HK-2 (cell line): ENCODE data around the gene CACNA1S.

Source experiments
- DNase-seq: peaks from one replicate; pipeline ENCODE4 v3.0.0-alpha.2; 2018; ENCODE audit not compliant: unreplicated experiment

Gene CACNA1S

DNA sequence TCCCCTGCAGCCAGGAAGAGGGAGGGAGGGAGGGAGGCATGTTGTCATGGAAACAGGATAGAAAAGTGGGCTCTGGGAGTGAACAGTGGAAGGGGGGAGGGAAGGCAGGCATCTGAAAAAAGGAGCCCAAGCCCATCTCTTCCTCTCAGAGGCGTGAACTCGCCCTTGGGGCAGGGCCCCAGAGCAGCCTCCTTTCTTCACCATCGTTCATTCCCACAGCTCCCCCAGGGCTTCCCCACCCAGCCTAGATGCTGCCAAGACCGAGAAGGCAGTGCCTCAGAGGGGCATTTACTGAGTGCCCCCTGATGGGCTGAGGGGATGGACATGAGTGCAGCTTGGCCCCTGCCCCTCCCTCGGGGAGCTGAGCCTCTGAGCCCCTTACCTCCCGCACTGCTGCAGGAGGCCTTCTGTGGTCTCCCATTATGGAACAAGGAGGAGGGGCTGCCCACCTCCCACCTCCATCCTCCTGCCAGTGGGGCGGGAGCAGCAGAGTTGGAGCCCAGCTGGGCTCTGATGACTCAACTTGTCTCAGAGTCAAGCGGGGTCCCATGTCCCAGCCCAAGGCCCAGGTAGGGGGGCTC lies 49.6 kb downstream of the CACNA1S start:
- DNase-seq = no peak

DNA sequence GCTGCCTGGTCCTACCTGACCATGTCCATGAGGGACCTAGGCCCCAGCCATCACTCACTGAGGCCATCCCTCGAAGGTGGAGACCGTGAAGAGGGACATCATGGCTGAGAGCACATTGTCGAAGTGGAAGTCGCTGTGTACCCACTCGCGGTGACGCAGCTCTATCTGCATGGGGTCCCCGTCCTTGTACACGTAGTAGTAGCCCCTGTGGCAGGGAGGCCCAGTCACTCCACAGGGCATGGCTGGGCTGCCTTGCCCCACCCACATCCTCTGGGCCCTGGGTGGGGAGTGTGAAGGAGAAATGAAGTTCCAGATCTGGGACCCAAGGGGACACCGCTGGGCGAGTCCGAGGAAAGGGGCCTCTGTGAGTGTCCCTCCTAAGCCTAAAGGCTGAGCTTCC lies 50.3 kb downstream of the CACNA1S start:
- no peak for DNase-seq

DNA sequence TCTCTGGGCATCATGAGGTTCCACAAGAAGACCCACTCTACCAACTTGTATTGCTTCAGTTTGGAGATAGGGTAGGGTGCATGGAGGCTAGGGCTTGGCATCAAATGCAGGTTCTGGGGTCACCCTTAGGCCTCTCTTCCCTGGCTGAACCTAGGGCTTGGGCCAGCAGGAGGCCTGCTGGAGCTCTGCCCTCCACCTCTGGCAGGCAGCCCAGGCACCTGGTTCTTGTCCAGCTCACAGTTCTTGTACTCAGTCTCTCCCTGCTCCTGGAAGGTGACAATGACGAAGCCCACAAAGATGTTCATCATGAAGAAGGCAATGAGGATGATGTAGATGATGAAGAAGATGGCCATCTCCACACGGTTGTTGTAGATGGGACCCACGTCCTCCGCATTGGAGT lies 51.2 kb downstream of the CACNA1S start:
- DNase-seq = no peak

DNA sequence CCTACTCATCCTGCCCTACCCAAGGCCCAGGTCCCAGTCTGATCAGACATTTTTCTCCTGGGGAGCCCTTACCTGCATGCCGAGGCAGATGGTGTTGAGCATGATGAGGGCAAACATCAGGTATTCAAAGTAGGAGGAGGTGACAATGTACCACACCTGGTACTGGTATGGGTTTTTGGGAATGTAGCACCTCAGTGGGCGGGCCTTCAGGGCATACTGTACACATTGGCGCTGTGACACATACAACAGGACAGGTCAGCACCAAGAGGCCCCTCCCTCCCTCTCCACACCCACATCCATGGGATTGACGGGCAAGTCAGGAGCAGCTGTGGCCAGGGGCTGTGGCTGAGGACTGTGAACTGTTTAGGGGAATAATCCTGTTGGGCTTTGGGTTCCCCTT lies 51.6 kb downstream of the CACNA1S start:
- no peak for DNase-seq

DNA sequence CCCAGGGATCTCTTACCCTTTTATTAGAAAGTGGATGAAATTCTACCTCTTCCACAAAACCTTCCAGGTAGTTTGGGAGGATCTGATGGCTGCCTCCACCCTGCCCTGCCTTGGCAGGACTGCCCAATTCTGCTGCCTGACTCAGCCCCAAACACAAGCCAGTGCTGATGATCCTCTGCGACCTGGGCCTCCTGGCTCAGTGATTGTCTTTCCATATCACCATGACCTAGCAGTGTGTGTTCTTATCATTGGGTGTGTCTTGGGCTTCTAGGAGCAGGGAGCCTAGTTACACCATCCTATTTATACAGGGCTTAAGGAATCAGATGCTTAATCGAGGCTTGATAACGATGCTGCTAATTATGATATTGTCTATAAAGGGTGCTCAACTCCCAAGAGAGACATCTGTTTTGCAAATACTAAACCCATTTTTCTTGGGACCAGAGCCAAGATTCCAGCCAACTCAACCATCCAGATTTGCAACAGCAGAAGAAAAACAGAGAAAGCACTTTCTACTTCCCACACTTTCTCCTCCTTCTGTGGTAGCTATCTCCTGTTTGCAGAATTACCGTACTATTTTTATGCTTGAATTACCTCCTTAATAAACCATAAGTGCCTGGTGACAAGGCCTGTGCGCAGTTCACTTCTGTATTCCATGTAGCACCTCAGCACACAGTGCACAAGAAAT lies 52.2 kb downstream of the CACNA1S start:
- DNase-seq = no peak

DNA sequence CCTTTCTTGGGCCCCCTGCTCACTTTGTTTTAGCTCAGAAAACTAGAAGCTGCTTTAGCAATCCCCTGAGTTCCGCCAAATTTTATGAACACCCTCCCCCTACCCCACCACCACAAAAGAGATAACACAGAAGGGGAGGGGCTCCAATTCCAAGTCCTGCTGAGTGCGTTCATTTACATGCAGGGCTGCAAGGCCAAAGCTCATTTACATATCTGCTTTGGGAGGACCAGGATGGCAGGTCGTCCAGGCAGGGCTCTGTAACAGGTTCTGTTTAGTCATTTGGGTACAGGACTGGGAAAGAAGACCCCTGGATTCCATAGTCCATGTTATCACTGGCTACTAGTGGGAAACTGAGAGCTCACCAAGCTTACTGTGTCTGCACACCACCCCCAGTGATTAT lies 52.8 kb downstream of the CACNA1S start:
- DNase-seq = no peak

DNA sequence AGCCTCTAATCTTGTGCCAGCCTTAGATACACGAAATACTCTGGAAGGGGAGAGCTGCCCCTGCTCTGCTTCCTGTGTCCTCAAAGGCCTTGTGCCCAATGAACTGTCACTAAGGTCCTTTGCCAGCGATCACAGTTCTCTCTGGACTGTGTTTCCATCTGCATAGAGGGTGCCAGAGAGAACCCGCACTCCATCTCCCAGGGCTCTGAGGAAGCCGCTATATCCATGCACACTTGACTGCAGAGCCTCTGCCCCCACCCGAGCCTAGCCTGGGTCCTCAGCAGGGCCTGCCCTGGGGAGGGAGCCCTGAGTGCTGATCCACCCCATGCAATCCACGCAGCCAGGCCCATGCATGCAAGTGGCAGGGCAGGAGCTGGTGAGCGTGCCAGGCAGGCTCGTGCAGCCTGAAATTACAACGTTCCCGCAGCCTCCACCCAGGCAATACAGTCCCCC lies 58.1 kb downstream of the CACNA1S start:
- DNase-seq = no peak

DNA sequence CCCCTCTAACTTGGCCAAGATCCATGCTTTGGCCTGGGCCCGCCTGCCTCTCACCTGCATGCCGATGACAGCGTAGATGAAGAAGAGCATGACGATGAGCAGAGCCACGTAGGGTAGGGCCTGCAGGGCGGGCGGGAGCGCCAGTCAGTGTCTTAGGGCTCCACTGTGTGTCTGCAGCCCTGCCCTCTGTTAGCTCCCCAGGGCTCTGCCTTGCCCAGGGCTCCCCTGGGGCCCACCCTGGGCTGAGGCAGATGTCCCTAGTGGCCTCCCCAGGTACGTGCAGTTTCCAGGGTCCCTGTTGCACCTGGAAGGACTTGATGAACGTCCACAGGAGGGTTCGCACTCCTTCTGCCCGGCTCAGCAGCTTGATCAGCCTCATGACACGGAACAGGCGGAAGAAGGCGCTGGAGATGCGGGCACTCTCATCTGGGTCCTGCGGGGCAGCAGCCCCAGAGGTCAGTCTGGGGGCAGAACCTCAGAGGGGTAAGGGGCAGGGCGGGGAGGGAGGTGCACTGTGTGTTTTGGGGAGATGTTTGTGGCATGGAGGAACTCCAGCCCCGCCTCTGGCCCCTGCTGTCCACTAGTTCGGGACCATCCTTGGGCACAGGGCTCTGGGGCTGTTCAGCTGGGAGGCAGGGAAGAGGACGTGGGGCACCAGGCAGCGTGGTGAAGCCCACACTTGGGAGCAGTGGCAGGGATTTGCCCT lies 58.9 kb downstream of the CACNA1S start:
- no peak for DNase-seq

DNA sequence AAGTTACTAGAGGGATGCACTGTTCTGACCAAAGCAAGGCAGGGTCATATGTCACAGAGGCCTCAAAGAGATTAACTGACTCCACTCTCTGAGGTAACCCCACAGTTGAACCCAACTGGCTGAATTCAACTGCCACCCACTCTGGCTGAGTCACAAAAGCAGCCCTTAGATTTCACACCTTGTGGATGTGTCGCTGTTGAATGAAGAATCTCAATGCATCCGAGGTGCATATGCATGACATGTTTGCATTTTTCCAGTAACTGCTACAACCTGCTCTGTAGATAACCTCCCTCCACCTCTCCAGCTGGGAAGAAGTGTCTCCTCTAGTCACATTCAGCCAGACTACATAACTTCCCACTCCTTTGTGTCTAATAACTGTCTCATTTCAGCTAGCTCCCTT lies 60.8 kb downstream of the CACNA1S start:
- no peak for DNase-seq

DNA sequence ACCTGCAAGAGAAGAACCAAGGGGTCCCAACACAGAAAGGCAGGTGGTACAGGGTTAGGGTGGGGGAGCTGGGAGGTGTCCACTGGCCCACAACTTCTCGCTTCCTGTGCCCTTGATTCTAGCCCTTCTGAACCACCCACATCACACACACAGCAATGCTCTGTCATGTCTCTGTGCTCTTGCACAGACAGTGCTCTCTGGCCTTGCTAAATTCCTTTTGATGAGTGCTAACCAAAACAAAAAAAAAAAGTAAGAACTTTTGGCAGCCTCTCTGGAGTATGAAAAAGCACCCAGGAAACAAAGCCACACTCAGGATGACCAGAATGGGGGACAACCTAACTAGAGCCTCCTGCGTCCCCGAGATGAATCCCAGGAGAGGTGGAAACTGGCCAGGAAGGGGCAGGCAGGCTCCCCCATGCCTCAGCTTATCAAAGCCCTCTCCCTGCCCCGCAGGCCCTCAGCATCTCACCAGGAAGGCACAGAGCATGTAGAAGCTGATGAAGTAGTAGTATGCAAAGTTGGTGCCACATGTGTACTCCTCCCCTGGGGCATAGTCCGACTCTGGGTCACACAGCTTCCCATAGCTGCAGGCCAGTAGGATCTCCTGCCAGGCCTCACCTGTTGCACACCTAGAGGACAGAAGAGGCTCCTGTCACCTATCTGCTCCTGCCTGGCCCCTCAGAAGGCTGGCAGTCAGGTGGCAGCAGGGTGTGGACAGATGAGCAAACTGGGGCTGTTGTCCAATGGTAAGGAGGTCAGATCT lies 61.5 kb downstream of the CACNA1S start:
- no peak for DNase-seq

DNA sequence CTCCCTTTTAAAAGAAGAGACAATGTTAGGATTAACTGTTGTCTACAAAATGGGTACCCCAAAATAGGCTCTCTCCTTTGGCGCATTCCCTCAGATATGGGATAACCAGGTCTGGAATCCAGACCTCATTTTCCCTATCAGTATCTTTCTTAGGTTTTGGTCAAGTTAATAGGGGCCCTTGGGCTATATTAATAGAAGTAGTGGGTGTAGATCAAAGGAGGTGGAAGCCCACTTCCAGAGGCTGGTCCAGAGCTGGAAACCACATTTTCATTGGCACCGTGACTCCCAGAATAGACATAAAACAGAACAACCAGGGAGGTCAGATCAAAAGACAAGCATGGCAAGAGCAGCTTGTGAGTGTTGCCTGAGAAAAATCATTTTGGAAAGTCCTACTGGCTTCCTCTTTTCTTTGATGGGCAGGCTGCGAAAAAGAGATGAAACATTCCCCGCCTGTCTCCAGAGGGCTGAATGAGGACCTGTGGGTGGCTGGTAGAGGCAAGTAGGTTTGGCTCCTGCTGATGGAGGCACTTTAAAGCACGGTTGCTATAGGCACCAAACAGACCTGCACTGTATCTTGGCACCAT lies 62.9 kb downstream of the CACNA1S start:
- no peak for DNase-seq

DNA sequence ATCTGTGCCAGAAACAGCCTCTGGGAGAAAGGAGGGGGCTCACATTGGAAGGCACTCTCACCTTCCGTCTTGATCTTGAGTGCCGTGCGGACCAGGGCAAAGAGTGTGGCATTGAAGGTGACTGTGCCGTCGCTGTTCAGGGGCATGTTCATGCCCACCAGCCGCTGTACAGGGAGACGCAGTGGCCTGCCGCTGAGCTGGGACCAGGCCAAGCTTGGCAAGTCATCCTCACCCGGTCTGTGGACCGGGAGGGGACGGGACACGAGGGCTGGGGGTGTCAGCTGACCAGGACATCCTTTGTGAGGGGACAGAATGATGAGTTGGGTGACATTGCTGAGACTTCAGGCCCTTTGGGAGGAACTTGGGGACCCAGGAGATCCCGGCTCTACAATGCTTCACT lies 63.7 kb downstream of the CACNA1S start:
- DNase-seq = no peak

DNA sequence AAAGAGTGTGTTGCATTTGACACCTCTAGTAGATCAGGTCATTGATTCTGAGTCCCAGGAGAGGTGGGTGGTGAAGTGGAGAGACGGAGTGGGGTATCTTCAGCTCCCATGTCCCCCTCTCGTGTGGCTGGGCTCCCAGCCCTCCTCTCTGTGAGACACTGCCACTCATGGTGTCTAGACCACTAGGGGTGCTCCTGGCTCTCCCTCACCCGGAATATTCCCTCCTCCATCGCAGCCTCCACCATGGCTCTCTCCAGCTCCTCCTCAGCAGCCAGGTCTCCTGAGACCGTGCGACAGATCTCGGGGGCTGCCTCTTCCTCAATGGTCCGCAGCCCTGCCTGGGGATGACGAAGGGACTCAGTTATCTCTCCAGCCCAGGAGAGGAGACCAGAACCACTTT lies 68.1 kb downstream of the CACNA1S start:
- DNase-seq = no peak

DNA sequence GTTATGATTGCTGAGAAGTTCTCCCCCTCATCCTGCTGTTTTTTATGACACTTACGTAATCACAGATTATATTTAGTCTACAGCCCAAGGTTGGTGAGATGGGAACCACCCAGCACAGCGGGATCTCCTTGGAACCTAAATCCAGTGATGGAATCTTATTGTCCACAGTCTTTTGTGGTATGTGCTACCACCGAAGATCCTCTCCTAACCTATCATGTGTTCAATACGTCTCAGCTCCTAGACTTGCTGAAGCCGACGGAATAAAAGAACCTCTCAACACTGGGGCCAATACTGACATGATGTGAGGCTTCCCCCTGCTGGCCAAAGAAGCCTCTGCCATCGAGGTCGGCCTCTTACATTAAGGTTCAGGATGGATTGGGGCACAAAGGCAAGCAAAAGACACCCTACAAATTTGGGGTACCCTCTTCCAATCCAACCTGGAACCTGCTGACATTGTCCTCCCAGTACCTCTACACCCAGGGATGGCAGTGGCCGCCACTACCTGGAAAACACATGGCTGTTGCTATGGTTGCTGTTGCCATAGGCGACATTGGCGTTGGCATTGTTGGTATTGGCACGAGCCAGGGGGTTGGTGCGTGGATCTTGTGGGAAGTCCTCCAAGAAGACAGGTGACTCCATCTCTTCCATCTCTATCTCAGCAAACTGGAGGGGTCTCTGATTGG lies 69.3 kb downstream of the CACNA1S start:
- DNase-seq = peak; percentile 60

DNA sequence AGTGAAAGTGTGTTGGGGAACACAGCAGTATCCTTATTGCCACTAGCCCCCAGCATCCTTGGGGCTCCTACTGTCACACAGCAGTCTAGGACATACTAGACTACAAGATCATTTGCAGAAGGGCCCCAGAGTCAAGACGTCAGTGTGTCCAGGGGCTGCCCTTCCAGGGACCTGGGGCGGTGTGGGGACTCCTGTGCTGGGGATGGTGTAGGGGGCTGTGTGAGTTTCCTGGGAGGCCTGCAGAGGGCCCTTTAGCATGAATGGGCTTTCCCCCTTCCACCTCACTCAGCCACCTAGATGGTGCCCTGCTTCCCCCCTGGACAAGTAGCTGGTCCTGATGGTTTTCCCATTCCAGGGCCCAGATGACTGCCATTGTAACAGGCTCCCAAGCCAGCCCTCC lies 71.2 kb downstream of the CACNA1S start:
- DNase-seq = no peak

DNA sequence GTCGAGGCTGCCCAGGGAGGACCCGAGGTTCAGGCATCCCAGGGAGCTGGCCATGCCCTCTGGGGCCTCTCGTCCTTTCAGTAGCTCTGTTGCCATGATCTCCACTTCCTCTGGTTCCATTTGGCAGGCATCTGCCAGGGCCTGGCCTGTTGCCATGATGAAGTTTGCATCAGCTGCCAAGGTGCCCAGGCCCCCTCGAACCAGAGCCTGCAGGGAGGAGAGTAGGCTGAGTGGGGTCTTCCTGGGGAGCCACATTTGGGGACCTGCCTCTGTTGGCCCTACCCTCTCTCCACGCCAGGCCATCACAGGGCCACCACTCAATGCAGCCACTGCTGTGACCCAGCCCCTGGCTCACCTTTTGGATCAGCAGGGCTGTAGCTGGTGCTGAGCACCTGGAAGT lies 72.3 kb downstream of the CACNA1S start:
- DNase-seq = no peak

DNA sequence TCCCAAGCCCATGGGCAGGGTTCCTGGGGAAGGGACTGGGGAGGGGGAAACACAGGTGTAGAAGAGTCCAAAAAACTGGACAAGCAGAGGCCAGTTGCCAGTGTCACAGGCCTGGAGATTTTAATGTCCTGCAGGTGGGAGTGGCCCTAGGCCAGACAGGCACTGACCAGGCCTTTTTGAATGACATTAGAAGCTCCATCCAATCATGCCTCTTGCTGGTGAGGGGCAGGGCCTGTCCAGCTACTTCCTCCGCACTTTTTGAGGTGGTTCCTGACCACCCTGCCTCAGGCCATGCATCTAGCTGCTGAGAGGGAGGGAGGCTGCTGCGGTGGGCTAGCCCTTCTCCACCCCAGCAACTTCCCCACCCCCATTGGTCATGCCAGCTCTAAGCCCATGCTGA lies 72.8 kb downstream of the CACNA1S start:
- no peak for DNase-seq

DNA sequence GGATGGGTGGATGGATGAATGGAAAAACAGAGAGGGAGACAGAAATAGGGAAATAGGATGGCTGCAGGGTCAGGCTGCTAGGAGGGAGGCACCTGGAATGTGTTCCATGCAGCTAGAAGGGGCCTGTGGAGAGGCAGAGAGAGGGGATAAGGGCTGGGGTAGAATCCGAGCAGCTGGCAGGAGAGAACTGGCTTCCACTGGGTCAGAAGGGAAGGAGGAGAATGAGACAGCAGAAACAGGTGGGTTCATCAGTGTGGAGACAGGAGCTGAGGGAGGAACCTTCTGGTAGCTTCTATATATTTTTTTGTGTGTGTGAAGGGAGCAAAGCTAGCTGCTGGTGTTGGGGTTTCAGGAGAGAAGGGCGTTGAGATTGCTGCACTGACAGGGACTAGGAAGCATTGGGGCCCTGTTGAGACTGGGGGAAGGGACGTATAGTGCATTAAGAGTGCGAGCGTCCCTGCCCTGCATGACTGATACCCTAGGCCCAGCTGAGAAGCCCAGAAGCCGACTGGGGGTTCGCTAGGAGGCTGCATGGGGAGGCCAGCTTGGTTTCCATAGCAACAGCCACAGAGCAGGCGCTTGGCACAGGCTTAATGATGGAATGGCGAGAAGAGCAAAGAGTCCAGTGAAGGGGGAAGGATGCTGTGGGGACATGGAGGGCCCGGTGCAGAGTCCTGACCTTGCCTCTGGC lies 73.9 kb downstream of the CACNA1S start:
- no peak for DNase-seq

DNA sequence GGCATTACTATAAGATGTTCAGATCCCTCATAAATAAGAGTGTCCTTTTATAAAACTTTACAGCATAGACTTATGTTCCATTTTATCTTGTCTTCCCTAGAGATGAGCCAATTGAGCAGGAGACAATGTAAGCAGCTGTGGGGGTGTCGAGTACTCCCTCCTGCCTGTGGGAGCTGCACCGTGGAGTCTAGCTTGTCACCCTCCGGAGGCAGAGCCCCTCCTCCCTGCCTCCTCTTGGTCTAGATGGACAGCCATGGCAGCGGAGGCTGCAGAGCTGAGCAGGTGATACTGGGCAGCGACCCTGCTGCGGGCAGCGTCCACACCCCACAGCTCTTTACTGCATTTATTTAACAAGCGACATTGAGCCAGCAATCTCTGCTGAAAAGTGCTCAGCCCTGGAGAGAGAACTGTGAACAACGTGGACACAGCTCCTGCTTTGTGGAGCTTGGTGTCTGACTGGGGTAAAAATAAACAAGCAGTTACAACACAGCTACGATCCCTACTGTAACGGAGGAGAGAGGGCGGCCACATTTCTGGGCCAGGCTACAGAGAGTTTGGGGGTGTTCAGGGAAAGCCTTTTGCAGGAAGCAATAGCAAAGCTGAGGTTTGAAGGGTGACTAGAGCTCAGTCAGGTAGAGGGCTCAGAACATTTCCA lies 75.9 kb downstream of the CACNA1S start:
- no peak for DNase-seq

DNA sequence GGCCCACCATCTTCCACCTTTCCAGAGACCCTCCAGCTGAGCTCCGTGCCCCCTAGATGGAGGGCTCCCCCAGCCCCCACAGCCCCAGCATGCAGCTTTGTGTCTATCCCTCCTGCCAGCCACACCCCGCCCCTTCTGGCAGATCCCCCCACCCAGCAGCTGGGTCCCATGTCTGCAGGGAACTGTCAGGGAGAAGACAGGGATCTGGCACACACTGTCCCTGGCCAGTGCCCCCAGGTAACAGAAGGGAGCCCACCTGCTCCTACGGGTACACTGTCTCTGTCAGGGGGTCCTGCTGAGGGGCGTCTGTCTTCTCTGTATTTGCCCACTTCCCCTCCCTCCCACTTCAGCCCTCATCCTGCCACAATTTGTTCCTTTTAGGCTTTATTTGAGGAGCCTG lies 77.6 kb downstream of the CACNA1S start:
- no peak for DNase-seq
